ENCODE results near the gene SLC25A40.

SLC25A40 gene, protein sequence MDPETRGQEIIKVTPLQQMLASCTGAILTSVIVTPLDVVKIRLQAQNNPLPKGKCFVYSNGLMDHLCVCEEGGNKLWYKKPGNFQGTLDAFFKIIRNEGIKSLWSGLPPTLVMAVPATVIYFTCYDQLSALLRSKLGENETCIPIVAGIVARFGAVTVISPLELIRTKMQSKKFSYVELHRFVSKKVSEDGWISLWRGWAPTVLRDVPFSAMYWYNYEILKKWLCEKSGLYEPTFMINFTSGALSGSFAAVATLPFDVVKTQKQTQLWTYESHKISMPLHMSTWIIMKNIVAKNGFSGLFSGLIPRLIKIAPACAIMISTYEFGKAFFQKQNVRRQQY

DNA sequence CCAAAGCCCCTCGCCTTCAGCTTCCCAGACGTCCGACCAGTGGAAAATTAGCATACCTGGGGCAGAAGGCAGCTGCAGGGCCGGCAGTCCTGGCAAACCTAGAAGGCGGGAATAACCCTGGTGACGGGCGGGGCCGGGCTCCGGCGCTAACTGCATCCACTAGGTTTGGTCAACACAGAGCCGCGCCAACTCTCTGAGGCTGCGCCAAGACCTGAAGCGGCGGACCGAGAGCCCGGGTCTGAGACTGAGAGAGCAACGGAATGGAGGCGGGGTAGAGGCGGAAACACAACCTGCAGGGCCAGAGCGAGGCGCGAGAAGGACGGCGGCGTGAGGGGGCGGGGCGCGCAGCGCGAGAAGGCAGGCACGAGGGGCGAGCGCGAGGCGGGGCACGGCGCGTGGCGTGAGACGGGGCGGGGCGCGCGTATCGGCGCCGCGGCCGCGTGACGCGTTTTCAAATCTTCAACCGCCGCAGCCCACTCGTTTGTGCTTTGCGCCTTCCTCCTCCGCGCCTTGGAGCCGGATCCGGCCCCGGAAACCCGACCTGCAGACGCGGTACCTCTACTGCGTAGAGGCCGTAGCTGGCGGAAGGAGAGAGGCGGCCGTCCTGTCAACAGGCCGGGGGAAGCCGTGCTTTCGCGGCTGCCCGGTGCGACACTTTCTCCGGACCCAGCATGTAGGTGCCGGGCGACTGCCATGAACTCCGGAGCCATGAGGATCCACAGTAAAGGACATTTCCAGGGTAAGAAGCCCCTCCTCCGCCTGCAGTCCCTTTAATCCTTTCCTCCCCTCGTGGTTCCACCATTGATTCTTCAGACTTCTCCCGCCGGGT lies at the start of gene SLC25A40, which contains the start of gene DBF4:
TSS of gene SLC25A40 (minus strand) at position 321 of the 829 bp plus-strand sequence. CDS start 17,633 bp downstream, outside the sequence.
TSS of gene DBF4 (plus strand) at position 454 of the 829 bp plus-strand sequence. CDS start at position 694, 240 bp downstream.
- TF ChIP-seq, protein P1, sequence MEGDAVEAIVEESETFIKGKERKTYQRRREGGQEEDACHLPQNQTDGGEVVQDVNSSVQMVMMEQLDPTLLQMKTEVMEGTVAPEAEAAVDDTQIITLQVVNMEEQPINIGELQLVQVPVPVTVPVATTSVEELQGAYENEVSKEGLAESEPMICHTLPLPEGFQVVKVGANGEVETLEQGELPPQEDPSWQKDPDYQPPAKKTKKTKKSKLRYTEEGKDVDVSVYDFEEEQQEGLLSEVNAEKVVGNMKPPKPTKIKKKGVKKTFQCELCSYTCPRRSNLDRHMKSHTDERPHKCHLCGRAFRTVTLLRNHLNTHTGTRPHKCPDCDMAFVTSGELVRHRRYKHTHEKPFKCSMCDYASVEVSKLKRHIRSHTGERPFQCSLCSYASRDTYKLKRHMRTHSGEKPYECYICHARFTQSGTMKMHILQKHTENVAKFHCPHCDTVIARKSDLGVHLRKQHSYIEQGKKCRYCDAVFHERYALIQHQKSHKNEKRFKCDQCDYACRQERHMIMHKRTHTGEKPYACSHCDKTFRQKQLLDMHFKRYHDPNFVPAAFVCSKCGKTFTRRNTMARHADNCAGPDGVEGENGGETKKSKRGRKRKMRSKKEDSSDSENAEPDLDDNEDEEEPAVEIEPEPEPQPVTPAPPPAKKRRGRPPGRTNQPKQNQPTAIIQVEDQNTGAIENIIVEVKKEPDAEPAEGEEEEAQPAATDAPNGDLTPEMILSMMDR (IDR thresholded peaks at IDR 0.05), result no peak; the same call in 1 of the 2 replicates

DNA sequence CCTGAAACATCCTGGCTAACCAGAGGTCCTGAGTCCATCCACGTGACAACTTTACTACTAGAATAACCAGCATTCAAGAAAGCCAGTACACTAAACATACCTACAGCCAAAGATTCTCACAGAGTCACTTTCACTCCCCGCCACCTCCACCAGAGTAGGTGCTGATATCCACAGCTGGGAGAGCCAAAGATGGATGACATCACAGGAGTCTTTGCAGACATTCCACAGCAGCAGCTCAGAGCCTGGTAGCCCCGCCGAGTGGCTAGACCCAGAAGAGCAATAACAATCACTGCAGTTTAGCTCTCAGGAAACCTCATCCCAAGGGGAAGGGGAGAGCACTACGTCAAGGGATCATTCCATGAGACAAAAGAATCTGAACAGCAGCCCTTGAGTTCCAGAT lies 44.4 kb upstream of the SLC25A40 start:
- TF ChIP-seq, protein P1 (IDR thresholded peaks at IDR 0.05), result no peak

DNA sequence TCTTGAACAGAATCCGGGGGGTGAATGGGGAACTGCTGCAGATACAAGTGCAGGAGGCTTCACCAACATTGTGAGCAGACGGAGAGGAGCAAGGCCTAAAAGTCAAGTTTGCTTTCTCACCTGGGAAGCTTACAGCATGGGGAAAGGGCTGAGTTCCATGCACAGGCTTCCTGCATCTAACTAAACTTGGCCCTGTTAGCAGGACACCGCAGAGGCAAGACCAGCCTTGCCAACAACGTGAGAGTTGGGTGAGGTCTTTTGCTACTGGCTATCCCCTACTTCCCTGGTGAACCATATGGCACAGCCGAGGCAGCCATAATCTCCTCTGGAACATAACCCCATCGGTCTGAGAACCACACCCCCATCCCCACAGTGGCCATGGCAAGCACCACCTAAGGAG lies 43.7 kb upstream of the SLC25A40 start:
- TF ChIP-seq, protein P1 (IDR thresholded peaks at IDR 0.05), result no peak

DNA sequence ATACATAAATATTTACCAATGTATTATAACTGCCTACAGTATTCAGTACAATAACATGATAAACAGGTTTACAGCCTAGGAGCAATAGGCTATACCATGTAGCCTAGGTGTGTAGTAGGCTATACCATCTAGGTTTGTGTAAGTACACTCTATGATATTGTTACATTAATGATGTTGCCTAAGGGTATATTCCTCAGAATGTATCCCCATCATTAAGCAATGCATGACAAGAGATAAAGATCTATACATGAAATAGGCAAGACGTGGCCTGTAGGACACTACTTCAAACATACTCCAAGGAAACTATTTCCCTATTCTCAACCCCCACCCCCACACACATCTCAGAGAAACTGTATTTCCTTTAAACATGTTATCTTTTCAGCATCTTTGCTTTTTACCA lies 42.6 kb upstream of the SLC25A40 start:
- TF ChIP-seq, protein P1 (IDR thresholded peaks at IDR 0.05), result no peak

DNA sequence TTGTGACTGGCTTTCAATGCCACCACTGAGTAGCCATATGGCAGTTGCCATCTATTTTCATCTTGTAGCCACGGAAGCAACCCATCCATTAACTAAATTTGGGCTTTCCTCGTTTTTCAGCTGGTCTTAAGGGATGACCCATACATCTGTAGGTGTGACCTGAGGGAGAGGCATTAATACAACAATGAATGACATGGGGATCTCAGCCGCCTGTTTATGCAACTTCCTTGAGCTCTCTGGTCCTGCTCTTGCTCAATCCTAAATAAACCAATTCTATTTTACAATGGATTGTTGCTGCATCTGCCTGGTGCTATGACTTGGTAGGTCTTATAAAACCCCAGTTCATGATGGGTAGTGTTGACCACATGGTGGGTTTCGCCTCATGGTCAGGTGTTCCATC lies 36.0 kb upstream of the SLC25A40 start:
- TF ChIP-seq, protein P1 (IDR thresholded peaks at IDR 0.05), result no peak

DNA sequence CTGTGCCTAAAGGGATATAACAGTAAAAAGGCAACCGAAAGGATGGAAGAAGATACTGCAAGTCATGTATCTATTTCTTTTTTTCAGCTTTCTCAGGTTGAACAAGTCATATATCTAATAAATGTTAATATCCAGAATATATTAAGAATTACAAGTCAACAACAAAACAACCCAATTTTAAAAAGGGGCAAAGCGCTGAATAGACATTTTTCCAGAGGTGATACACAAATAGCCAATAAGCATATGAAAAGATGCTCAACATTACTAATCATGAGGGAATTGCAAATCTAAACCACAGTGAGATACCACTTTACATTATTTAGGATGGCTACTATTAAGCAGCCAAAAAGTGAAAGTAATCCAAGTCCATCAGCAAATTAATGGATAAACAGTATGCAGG lies 23.1 kb upstream of the SLC25A40 start:
- TF ChIP-seq, protein P1 (IDR thresholded peaks at IDR 0.05), result no peak

DNA sequence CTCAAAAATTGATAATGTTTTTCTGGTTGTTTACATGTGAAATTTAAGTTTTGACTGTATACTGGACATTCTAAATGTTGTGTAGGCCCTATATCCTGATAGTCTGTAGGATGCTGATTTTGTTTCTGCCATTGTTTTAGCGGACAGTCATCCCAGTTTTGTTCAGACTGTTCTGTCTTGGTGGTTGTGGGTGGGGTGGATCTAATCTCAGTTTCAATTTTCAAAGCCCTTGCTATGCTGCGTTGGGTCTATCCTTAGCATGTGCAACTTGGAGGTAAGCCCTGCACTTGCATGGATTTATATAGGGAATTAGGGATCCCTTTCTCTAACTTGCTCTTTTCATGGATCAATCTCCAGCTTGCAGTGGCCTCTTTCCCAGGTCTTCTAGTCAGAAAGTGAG lies 19.2 kb upstream of the SLC25A40 start:
- TF ChIP-seq, protein P1 (IDR thresholded peaks at IDR 0.05), result no peak
